ENCODE measurements around the gene HECW1.

HECW1 gene

GRCh38 chr7:43195768-43196167 is 83.3 kb downstream of the HECW1 start:
- DNase-seq (ENCODE audit: low spot score): no peak
- no peak for TF ChIP-seq CTCF (IDR thresholded peaks at IDR 0.05; ENCODE audit: extremely low read depth, missing control alignments)

GRCh38 chr7:43196379-43196778 is 83.9 kb downstream of the HECW1 start:
- no peak for DNase-seq (ENCODE audit: low spot score)
- TF ChIP-seq CTCF (IDR thresholded peaks at IDR 0.05; ENCODE audit: extremely low read depth, missing control alignments): no peak

GRCh38 chr7:43198016-43198415 is 85.6 kb downstream of the HECW1 start:
- no peak for DNase-seq (ENCODE audit: low spot score)
- no peak for TF ChIP-seq CTCF (IDR thresholded peaks at IDR 0.05; ENCODE audit: extremely low read depth, missing control alignments)

GRCh38 chr7:43198599-43199090 is 86.2 kb downstream of the HECW1 start:
- DNase-seq (ENCODE audit: low spot score): no peak
- no peak for TF ChIP-seq CTCF (IDR thresholded peaks at IDR 0.05; ENCODE audit: extremely low read depth, missing control alignments)

GRCh38 chr7:43199371-43200160 is 87.1 kb downstream of the HECW1 start:
- TF ChIP-seq CTCF (IDR thresholded peaks at IDR 0.05; ENCODE audit: extremely low read depth, missing control alignments): no peak
- no peak for DNase-seq (ENCODE audit: low spot score)

- TF ChIP-seq CTCF (IDR thresholded peaks at IDR 0.05; ENCODE audit: extremely low read depth, missing control alignments): no peak
- DNase-seq (ENCODE audit: low spot score): no peak
Observed at GRCh38 chr7:43201912-43202311, 89.5 kb downstream of the HECW1 start.

- no peak for DNase-seq (ENCODE audit: low spot score)
- TF ChIP-seq CTCF (IDR thresholded peaks at IDR 0.05; ENCODE audit: extremely low read depth, missing control alignments): no peak
Observed at GRCh38 chr7:43204081-43204480, 91.6 kb downstream of the HECW1 start.

Measured in GM20000 (cell line).